Adrenal gland (tissue), 5 donors: ENCODE measurements around the gene ENOX1.

Experiments
- CTCF ChIP-seq, 6 experiments: fragments of 450-650 bp in 4 of 6; fragments of 200-600 bp in 2 of 6; sonication (generic) in 1 of 6; IDR thresholded peaks; 1 replicate in 5 of 6; 2 replicates in 1 of 6; pipeline versions ENCODE4 v1.5.1 to v1.8.0; 2016 to 2021; ENCODE audit warnings: antibody characterized with exemption in 6 of 6, mild to moderate bottlenecking in 2 of 6, moderate library complexity in 1 of 6
- POLR2A ChIP-seq, 2 donors: fragments of 450-650 bp; IDR thresholded peaks; one replicate each; pipeline ENCODE4 v1.6.1; 2017; ENCODE audit warnings: antibody characterized with exemption in 2 of 2, mild to moderate bottlenecking in 2 of 2, moderate library complexity in 1 of 2
- donor health status: DM: no; HTN: no; CAD: no.

- TF ChIP-seq CTCF (IDR thresholded peaks at IDR 0.05) (no peak), POLR2A (IDR thresholded peaks at IDR 0.05) (no peak)
Observed at GRCh38 chr13:43357564-43357963, 429.2 kb downstream of the ENOX1 start.
